ENCODE data around the gene SHC2.
"Not testable (repeated sequence)": the region's sequence is repeated elsewhere in the genome, so short reads cannot be mapped to it uniquely, and the experiment has no call there.

Gene SHC2

DNA sequence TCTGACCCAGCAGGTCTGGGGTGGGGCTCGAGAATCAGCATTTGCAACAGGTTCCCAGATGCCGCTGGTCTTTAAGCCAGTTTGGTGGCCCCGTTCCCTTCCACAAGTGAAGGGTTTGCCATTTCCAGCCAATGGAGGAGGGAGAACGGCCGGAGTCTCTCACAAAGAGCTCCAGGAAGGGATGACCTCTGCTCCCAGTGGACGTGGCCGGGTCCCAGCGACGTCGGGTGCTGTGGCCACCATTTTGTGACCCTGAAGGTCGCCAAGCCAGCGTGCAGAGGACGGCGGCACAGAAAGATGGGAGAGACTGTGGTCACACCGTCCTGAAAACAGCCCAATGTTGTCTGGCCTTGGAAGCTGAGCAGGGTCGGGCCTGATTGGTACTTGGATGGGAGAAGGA lies 8.0 kb downstream of the SHC2 start:
- in situ Hi-C loops (cut with MboI; ENCODE audit: low sequenced_read_pairs, unreplicated experiment), result no loop called here
- no peak for DNase-seq (ENCODE audit: low spot score)
- TF ChIP-seq, protein P1, sequence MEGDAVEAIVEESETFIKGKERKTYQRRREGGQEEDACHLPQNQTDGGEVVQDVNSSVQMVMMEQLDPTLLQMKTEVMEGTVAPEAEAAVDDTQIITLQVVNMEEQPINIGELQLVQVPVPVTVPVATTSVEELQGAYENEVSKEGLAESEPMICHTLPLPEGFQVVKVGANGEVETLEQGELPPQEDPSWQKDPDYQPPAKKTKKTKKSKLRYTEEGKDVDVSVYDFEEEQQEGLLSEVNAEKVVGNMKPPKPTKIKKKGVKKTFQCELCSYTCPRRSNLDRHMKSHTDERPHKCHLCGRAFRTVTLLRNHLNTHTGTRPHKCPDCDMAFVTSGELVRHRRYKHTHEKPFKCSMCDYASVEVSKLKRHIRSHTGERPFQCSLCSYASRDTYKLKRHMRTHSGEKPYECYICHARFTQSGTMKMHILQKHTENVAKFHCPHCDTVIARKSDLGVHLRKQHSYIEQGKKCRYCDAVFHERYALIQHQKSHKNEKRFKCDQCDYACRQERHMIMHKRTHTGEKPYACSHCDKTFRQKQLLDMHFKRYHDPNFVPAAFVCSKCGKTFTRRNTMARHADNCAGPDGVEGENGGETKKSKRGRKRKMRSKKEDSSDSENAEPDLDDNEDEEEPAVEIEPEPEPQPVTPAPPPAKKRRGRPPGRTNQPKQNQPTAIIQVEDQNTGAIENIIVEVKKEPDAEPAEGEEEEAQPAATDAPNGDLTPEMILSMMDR (IDR thresholded peaks at IDR 0.05; ENCODE audit: borderline replicate concordance, control extremely low read depth, extremely low read depth, insufficient read depth, missing control alignments), result no peak

DNA sequence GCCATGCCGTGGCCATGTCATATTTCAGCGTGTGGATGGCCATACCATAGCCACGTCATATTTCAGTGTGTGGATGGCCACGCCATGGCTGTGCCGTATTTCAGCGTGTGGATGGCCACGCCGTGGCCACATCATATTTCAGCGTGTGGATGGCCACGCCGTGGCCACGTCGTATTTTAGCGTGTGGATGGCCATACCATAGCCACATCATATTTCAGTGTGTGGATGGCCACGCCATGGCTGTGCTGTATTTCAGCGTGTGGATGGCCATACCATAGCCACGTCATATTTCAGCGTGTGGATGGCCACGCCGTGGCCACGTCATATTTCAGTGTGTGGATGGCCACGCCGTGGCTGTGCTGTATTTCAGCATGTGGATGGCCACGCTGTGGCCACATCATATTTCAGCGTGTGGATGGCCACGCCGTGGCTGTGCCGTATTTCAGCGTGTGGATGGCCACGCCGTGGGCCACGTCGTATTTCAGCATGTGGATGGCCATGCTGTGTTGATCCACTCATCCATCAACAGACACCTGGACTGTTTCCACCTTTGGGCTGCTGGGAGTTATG lies 9.8 kb downstream of the SHC2 start:
- in situ Hi-C loops (cut with MboI; ENCODE audit: low sequenced_read_pairs, unreplicated experiment), result not testable (repeated sequence)

DNA sequence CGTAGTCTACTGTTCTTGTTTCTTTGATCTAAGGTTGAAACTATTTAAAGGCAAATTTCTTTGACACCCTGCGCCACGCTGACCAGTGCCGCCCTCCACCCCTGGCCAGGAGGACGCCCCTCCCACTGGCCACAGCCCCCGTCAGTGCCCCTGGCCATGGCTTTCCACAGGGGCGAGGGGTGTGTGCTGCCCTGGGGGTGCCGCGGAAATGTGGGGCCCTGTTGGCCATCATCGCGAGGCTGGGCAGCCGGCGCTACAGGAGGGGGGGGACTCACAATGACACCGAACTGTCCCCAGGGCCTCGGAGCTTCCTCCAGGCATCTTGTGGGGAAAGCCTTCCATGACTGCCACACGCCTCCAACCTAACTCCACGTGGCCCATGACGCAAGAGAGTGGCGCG lies 10.9 kb downstream of the SHC2 start:
- TF ChIP-seq, protein P1 (IDR thresholded peaks at IDR 0.05; ENCODE audit: borderline replicate concordance, control extremely low read depth, extremely low read depth, insufficient read depth, missing control alignments), result no peak
- no peak for DNase-seq (ENCODE audit: low spot score)
- in situ Hi-C loops (cut with MboI; ENCODE audit: low sequenced_read_pairs, unreplicated experiment), result no loop called here

More for the DNA sequence above, 9.8 kb downstream of the SHC2 start:
- not testable (repeated sequence) for DNase-seq (ENCODE audit: low spot score)

DNA sequence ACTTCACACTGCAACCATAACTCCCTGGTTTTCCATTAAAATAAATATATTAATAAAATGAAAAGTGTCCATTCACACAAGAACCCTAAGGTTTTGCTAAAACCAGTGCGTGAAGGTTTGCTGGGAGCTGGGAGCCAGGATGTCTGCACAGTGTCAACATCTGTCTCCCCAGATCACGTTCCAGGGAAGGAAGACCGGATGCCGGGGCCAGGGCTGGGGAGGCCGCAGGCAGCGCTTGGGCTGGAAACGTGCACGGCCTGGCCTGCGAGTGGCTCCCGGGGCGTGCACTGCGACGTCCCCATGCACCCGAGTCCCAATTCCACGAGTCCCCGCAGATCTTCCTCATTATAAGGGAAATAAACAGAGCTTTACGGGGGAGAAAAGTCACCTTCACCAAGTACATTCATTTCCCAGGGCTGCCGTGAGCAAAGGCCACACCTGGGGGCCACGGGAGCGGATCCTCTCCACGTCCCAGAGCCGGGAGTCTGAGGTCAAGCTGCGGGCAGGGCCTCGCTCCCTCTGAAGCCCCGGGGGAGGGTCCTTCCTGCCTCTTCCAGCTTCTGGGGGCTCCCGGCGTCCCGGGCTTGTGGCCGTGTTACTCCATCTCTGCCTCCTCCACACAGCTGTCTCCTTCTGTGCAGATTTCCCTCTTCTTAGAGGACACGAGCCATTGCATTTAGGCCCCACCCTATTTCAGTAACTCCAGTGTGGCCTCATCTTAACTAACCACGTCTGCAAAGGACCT lies 12.8 kb downstream of the SHC2 start:
- in situ Hi-C loops (cut with MboI; ENCODE audit: low sequenced_read_pairs, unreplicated experiment), result no loop called here
- DNase-seq (ENCODE audit: low spot score), result no peak
- TF ChIP-seq, protein P1 (IDR thresholded peaks at IDR 0.05; ENCODE audit: borderline replicate concordance, control extremely low read depth, extremely low read depth, insufficient read depth, missing control alignments), result no peak

DNA sequence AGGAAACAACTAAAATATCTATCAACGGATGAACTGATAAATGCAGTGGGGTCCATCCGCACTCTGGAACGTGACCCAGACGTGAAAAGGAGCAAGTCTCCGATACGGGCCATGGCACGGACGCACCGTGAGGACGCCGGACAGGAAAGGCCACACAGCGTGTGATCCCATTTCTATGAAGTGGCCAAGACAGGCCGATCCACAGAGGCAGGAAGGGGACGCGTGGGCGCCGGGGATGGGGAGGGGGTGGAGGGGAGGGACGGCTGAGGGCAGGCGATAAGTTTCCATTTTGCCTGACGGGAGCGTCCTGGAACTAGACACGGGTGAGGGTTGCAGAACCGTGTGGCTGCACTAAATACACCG lies 13.8 kb downstream of the SHC2 start:
- in situ Hi-C loops (cut with MboI; ENCODE audit: low sequenced_read_pairs, unreplicated experiment), result no loop called here
- DNase-seq (ENCODE audit: low spot score), result no peak
- TF ChIP-seq, protein P1 (IDR thresholded peaks at IDR 0.05; ENCODE audit: borderline replicate concordance, control extremely low read depth, extremely low read depth, insufficient read depth, missing control alignments), result no peak

DNA sequence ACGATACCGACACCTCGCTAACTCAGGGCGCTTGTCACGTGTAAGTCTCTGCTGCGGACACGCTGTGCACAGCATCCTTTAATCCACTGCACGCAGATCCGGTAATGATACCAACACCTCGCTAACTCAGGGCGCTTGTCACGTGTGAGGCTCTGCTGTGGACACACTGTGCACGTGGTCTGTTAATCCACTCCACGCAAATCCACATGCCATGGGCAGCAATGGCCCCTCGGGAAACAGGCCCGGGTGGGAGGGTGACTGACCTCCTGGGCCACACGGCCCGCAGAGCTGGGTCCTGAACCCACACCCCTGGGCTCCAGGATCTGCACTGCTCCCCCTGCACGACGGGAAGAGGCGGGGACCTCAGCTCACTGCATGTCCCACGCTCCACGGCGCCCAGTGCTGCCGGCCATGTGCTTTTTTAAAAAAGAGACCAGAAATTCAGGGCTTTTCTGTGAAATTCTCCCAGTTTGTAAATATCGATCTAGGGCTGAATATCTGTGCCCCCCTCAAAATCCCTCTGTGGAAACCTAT lies 16.1 kb downstream of the SHC2 start:
- TF ChIP-seq, protein P1 (IDR thresholded peaks at IDR 0.05; ENCODE audit: borderline replicate concordance, control extremely low read depth, extremely low read depth, insufficient read depth, missing control alignments), result no peak
- in situ Hi-C loops (cut with MboI; ENCODE audit: low sequenced_read_pairs, unreplicated experiment), result no loop called here
- DNase-seq (ENCODE audit: low spot score), result no peak

DNA sequence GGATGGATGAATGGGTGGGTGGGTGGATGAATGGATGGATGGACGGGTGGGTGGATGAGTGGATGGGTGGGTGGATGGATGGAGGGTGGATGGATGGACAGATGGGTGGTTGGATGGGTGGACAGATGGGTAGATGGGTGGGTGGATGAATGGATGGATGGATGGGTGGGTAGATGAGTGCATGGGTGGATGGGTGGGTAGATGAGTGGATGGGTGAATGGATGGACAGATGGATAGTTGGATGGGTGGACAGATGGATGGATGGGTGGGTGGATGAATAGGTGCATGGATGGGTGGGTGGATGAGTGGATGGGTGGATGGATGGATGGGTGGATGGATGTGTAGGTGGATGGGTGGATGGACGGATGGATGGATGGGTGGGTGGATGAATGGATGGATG lies 17.8 kb downstream of the SHC2 start:
- in situ Hi-C loops (cut with MboI; ENCODE audit: low sequenced_read_pairs, unreplicated experiment), result no loop called here
- DNase-seq (ENCODE audit: low spot score), result no peak
- TF ChIP-seq, protein P1 (IDR thresholded peaks at IDR 0.05; ENCODE audit: borderline replicate concordance, control extremely low read depth, extremely low read depth, insufficient read depth, missing control alignments), result no peak

Measured in GM13976 (cell line).